Lung microvascular endothelial cell (primary cell): ENCODE results near the gene OAS2. TPM values are rescaled to one million over a fixed set of nuclear protein-coding genes. Genes with fewer than 3 reads are reported as not detected.

Experiments used
- DNase-seq, 2 donors: peaks; one replicate each; pipeline versions ENCODE4 v3.0.0 to v3.0.0-alpha.2; 2010; ENCODE audit warnings: low read depth in 2 of 2
- total RNA-seq: library from RNA; depleted of rRNA; stranded (reverse); fragments of >200 nt; gene quantifications from 2 replicates; pipeline ENCODE4 v1.2.1, GENCODE V29; 2014

The OAS2 gene
- total RNA-seq, 1 donor from 2014 or later, result 0.60 TPM

- DNase-seq, result peak; percentile 67 to 77
Measured at GRCh38 chr12:113019025-113019424, 40.7 kb downstream of the OAS2 start.

GRCh38 chr12:113021500-113021899 lies 43.2 kb downstream of the OAS2 start:
- no peak for DNase-seq

GRCh38 chr12:113022563-113023297 lies 44.4 kb downstream of the OAS2 start:
- DNase-seq, result no peak

- peak in 1 of 2 donors; percentile 17 for DNase-seq
Measured at GRCh38 chr12:113027726-113028125, 49.4 kb downstream of the OAS2 start.

- peak; percentile 76 for DNase-seq
Measured at GRCh38 chr12:113030875-113031525, 52.7 kb downstream of the OAS2 start.

GRCh38 chr12:113039911-113040445 lies 61.7 kb downstream of the OAS2 start:
- DNase-seq, result no peak

GRCh38 chr12:113040722-113041171 lies 62.4 kb downstream of the OAS2 start:
- peak; percentile 72 to 96 for DNase-seq

GRCh38 chr12:113041560-113041959 lies 63.2 kb downstream of the OAS2 start:
- DNase-seq, result no peak

- no peak for DNase-seq
Measured at GRCh38 chr12:113043240-113043639, 64.9 kb downstream of the OAS2 start.

- no peak for DNase-seq
Measured at GRCh38 chr12:113044516-113044915, 66.2 kb downstream of the OAS2 start.

GRCh38 chr12:113048716-113049127 lies 70.4 kb downstream of the OAS2 start:
- peak; percentile 75 to 79 for DNase-seq

- DNase-seq, result peak; percentile 17 to 20
Measured at GRCh38 chr12:113049976-113050742, 71.8 kb downstream of the OAS2 start.

- no peak for DNase-seq
Measured at GRCh38 chr12:113050795-113051194, 72.5 kb downstream of the OAS2 start.

GRCh38 chr12:113051759-113052158 lies 73.4 kb downstream of the OAS2 start:
- DNase-seq, result no peak

- no peak for DNase-seq
Measured at GRCh38 chr12:113052326-113052725, 74.0 kb downstream of the OAS2 start.

- DNase-seq, result no peak
Measured at GRCh38 chr12:113054948-113055486, 76.7 kb downstream of the OAS2 start.

- no peak for DNase-seq
Measured at GRCh38 chr12:113055594-113056380, 77.5 kb downstream of the OAS2 start.

GRCh38 chr12:113056381-113056630 lies 78.0 kb downstream of the OAS2 start:
- DNase-seq, result no peak

GRCh38 chr12:113056631-113057488 lies 78.5 kb downstream of the OAS2 start, which contains the start of gene DTX1:
Gene DTX1 (plus strand): TSS chr12:113056730. CDS start chr12:113058193, 1,463 bp downstream.
- DNase-seq, result no peak
